NCI-H1436 (cell line): Measurements from ENCODE around the gene MAPKAPK5.
"Not testable (repeated sequence)": the region's sequence is repeated elsewhere in the genome, so short reads cannot be mapped to it uniquely, and the experiment has no call there.

ENCODE experiments used
- DNase-seq: peaks from one replicate; lab custom pipeline; 2025; lab: John Stamatoyannopoulos, UW

MAPKAPK5 gene

DNA sequence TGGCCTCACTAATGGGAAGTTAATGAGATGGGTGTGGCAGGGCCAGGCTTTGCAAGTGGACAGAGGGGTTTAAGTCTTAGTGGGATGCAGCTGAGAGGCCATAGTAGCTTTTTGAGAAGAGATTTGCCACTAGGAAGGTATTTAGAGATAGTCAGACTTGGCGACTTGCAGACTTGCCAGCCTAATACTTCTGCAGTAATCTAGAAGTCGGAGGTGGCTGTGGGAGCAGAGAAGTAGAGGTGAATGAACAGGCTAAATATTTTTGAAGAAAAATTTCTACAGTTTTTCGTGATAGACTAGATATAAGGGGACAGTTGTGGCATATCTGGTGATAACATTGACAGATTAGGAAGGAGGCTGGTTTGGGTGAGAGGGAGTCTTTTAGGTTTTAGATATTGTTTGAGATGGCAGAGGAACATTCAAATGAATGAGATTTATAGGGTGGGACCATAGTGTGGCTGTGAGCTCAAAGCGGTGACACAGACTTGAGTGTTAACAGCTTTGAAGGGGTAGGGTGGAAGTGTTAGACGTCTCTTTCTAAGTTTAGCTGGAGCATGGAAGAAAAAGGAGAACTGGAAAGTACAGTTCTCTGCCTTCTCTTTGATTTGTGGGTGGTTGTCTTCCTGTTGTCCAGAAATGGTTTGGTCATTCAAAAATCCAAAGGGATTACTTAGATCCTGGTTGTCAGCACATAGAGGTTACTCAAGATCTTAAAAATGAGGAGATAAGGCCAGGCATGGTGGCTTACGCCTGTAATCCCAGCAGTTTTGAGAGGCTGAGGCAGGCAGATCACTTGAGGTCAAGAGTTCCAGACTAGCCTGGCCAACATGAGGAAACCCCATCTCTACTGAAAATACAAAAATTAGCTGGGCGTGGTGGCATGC is 44.9 kb downstream of the MAPKAPK5 start:
- no peak for DNase-seq

DNA sequence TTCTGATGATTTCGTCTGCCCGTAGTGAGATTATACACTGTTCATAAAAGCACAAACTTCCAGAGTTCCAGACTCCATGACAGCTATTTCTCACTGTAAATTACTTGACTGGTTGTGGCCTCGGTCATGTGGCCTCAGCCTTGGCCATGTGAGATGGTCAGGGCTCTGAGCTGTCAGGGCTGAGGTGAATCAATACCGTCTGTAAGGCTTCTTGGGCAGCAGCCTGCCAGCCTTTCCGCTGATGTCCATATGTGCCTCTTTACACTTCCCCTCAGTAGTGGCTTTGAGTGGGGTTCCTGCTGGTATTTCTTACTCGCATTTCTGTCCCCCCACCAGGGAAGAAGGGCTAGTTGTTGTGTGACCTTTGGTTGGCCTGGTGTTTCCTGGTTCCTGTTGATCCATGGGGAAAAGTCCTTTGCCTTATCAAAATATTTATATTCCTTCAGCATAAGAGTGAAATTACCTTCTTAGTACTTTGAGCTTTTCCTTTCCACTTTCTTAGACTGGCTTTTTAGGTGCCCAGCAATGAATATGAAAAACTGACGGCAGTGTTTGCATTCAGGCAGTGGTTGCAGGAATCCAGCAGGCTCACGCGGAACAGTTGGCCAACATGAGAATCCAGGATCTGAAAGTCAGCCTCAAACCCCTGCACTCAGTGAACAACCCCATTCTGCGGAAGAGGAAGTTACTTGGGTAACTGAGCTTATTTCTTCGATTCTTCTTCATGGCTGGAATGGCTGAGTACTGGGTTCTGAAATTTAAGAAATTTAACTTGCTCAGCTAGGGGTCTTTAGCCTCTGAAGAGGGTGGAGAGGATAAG is 46.1 kb downstream of the MAPKAPK5 start:
- DNase-seq: no peak

DNA sequence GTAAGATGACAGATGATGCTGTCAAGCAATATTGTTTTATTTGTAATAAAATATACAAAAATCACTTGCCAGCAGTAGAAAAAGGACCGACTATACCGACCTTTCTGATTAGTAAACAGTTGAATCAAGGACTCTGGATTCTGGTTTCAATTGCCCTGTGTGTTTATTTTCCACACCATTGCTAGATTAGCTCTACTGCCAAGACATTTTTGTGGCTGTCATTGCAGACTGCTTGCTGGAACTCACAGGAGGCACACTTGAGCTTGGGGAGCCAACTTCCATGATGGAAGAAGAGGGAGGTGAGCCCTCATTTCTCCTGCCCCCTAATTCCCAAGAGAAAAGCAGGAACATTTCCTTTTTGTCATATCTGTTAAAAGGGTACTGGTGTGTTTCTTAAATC is 51.3 kb downstream of the MAPKAPK5 start:
- DNase-seq: no peak

DNA sequence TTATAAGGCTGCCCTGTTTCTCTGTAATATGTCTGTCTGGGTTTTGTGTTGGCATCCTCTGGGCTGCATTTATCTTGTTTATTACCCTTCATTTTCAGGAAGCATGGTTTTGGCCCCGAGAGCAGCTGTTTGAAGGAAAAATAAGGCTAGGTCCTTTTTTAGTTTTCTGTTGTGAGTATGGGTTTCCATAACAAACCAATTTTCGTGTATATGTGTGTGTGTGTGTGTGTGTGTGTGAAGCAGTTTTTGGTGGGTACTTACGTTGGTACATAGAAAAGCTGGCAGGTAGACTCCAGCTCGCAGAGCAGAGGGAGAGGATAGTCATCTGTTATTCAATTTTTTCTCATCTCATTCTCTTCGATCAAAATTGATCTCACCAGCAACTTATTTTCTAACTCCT is 52.5 kb downstream of the MAPKAPK5 start:
- no peak for DNase-seq

GRCh38 chr12:111901182-111901581 is 59.2 kb downstream of the MAPKAPK5 start:
- no peak for DNase-seq

- DNase-seq: no peak
These were observed 62.5 kb downstream of the MAPKAPK5 start for GRCh38 chr12:111904446-111904975.

- DNase-seq: no peak
These were observed 63.5 kb downstream of the MAPKAPK5 start for GRCh38 chr12:111905502-111905901.

- DNase-seq: no peak
These were observed 65.7 kb downstream of the MAPKAPK5 start for GRCh38 chr12:111907740-111908139.

GRCh38 chr12:111925171-111925570 is 83.1 kb downstream of the MAPKAPK5 start:
- no peak for DNase-seq

GRCh38 chr12:111926631-111927030 is 84.6 kb downstream of the MAPKAPK5 start:
- no peak for DNase-seq

DNA sequence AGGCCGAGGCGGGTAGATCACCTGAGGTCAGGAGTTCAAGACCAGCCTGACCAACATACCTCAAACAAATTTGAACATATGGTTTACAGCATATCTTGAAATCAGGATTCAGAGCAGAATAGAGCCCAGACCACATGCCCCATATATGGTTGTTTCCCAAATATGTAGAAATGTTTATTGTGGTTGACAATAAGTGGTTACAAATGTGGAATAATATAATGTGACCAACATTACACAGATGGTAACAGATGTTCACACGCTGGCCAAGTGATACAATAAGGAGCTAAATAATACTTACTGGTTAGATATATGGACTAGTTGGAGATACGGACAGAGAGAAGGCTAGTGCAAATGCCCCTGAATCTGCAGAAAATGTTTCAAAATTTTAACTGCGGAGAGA is 85.3 kb downstream of the MAPKAPK5 start:
- no peak for DNase-seq

- DNase-seq: no peak
These were observed 90.2 kb downstream of the MAPKAPK5 start for GRCh38 chr12:111932241-111932640.

DNA sequence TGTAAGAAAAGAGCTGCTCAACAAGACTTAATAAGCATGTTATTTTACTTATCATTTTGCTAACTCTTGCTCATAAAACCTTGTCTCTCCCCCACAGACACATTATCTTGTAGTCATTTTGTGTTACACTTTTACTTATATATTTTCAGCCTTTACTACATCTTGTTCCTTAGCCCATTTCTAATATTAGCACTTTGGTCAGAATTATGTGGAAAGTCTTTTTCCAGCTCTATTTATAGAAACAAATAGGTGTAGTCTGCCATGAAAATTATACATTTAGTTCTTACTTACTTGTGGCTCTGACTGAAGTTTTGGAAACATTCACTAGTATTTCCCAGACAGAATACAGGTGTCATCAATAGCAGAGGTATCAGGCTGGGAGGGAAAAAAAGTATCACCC is 94.8 kb downstream of the MAPKAPK5 start:
- DNase-seq: no peak

DNA sequence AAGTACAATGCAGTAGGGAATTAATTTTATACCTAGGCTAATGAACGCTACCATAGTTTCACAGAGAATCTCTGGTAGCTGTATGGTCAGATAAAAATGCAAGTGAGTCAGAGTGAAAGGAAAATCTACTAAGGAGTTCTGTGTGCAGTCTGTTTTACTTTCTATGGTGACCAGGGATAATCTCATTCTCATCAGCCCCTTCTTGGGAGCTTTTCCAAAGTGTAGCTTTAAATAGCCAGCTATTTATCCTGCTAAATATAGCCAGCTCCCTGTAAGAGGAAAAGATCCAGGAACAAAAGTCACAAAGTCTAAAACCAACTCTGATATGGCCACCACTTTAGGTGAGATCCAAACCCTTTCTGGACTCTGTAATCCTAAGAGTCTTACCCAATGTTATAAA is 95.4 kb downstream of the MAPKAPK5 start:
- DNase-seq: no peak

DNA sequence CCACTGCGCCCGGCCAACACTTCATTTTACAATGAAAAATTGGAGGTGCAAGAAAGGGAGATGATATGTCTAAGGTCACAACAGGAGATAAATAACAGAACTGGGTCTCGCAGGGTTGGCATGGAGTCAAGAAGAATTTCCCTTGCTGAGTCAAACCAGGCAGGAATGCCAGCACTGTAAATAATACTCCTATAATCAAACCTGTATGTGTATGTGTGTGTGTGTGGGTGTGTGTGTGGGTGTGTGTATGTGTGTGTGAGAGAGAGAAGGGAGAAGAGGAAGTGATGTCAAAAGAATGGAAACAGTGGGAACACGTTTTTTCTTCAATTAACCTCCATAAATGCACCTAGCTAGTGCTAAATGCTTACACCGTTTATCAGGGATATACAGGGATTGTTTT is 100.5 kb downstream of the MAPKAPK5 start:
- no peak for DNase-seq

DNA sequence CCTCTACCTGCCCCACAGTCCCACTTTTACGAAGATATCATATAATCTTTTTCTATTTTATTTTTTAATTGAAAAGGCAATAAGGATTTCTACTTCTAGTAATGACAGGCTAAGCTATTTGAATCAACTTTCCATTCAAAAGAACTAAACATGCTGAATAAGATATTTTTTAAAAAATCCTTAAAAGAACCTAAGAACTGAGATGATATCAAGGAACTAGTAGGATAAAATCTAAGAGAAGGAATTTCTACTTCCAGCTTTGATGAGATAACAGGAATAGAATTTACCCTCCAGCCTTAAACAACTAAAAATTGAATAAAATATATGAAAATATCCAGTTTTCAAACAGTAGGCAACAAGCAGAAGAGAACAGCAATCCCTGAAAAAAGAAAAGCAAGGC is 101.9 kb downstream of the MAPKAPK5 start:
- no peak for DNase-seq

DNA sequence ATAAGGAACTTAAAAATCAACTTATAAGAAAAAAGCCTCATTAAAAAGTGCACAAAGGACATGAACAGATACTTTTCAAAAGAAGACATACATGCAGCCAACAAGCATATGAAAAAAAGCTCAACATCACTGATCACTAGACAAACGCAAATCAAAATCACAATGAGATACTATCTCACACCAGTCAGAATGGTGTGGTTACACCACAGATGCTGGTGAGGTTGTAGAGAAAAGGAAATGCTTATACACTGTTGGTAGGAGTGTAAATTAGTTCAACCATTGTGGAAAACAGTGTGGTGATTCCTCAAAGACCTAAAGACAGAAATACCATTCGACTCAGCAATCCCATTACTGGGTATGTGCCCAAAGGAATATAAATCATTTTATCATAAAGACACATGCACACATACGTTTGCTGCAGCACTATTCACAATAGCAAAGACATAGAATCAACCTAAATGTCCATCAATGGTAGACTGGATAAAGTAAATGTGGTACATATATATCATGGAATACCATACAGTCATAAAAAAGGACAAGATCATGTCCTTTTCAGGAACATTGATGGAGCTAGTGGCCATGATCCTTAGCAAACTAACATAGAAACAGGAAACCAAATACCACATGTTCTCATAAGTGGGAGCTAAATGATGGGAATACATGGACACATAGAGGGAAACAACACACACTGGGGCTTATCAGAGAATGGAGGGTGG is 109.1 kb downstream of the MAPKAPK5 start:
- not testable (repeated sequence) for DNase-seq
